ENCODE measurements around the gene INSM1.

Gene INSM1

GRCh38 chr20:20395903-20396568, 28.1 kb downstream of the INSM1 start:
- DNase-seq, result no peak

- no peak for DNase-seq
Measured at GRCh38 chr20:20396794-20397193, 28.9 kb downstream of the INSM1 start.

- DNase-seq, result no peak
Measured at GRCh38 chr20:20398123-20398522, 30.2 kb downstream of the INSM1 start.

- no peak for DNase-seq
Measured at GRCh38 chr20:20399531-20400500, 31.9 kb downstream of the INSM1 start.

GRCh38 chr20:20401991-20402390, 34.1 kb downstream of the INSM1 start:
- no peak for DNase-seq

GRCh38 chr20:20404633-20405032, 36.7 kb downstream of the INSM1 start:
- no peak for DNase-seq

- DNase-seq, result no peak
Measured at GRCh38 chr20:20405623-20406022, 37.7 kb downstream of the INSM1 start.

- no peak for DNase-seq
Measured at GRCh38 chr20:20406306-20406705, 38.4 kb downstream of the INSM1 start.

DNA sequence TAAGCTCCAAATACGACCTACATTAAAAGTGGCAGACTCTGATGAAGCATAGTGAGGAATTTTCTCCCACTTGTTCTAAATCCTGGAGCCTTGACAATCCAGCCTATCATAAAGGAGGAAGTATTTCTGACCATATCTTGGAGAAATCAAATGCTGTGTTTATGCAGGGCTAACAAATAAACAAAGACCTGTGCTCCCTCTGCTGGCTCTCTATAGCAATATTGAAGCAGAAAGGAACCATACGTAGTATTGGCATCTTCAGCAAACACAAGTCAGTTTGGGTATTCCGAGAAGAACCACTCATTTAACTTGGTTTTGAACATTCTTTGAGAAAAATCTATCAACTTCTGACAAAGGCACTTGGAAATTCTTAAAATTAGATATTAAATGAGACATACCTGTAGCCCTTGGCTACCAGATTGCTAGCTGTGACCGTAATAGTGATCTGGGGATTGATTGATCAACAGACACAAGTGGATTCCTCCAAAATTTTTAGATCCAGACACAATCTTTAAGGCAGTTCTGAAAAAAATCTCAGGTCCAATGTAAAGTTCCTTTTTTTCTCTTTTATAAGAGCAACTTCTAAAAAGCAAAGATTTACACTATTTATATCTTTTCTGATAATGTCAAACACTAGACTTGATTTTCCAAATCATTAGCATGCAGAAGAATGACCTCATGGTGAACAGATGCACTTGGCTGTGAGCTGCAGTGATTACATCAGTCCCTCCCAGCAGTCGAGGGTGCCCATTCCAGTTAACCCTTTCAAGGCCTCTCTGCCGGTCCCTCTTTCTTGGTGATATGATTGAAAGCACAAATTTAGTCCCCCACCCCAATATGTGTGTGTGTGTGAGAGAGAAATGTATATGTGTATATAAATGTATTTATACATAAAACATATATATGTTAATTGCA, 40.2 kb downstream of the INSM1 start:
- no peak for DNase-seq

DNA sequence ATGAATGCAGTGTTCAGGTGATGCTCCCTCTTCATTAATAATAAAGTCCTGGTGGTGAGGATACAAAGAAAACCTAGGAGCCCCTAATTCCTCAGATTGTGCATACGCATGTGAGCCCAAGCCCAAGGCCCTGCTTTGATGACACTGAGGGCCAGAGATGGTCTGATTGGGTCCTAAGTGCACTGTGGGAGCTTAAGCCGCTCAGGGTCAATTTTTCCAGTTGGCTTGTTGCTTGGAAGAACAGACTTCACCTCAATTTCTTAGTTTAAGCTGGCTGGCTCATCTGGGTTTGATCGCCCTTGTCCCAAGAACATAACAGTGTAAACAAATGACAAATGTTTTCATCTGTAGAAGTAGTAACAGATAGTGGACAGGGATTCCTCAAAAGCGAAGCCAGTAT, 41.4 kb downstream of the INSM1 start:
- no peak for DNase-seq

- DNase-seq, result no peak
Measured at GRCh38 chr20:20410678-20411077, 42.8 kb downstream of the INSM1 start.

GRCh38 chr20:20411402-20411801, 43.5 kb downstream of the INSM1 start:
- no peak for DNase-seq

- DNase-seq, result no peak
Measured at GRCh38 chr20:20411836-20412235, 43.9 kb downstream of the INSM1 start.

GRCh38 chr20:20412750-20413149, 44.8 kb downstream of the INSM1 start:
- no peak for DNase-seq

DNA sequence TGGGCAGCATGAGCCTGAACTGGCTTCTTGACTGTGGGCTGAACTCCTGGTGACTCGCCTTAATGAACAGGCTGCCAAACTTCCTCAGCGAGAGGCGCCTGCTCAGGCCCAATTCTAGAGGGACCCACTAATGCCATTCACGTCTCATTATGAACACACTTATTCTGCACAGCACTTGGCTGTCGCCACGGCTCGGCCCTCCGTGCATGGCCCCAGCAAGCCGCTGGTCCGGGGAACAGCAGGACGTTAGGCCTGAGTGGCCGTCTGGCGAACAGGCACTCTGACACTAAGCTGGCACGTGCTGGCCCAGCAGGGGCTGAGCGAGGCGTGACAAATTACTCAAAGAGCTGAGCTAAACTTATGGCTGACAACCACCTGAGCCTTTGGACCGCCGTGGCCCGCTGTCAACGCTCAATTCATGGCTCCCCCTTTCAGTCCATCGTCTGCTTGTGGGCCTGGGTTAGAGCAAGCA, 45.9 kb downstream of the INSM1 start:
- DNase-seq, result no peak

DNA sequence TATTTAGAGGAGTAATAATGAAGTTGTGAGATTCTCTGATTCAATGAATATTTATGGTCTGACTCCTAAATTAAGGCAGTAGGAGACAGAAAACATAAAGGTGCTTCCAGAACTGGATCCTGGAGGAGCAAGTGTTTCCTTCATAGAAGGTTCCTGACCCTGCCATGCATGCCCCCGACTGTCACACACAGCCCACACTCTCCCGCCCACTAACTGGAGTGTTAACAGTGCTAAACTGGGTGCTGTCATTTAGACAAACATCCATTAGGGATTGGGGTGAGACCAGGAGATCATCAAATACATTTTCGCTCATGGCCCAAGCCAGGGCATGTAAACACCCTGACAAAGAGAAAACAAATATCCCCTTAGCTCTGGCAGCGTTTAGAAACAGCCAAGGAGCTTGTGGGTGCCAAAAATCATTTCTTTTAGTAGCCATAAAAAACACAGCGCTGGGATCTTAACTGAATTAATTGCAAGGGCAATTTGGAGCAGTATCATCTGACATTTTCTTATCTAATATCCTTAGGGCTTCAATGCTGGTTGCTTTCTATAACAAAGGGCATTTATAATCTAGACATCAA, 46.8 kb downstream of the INSM1 start:
- DNase-seq, result no peak

GRCh38 chr20:20415321-20415720, 47.4 kb downstream of the INSM1 start:
- no peak for DNase-seq

DNA sequence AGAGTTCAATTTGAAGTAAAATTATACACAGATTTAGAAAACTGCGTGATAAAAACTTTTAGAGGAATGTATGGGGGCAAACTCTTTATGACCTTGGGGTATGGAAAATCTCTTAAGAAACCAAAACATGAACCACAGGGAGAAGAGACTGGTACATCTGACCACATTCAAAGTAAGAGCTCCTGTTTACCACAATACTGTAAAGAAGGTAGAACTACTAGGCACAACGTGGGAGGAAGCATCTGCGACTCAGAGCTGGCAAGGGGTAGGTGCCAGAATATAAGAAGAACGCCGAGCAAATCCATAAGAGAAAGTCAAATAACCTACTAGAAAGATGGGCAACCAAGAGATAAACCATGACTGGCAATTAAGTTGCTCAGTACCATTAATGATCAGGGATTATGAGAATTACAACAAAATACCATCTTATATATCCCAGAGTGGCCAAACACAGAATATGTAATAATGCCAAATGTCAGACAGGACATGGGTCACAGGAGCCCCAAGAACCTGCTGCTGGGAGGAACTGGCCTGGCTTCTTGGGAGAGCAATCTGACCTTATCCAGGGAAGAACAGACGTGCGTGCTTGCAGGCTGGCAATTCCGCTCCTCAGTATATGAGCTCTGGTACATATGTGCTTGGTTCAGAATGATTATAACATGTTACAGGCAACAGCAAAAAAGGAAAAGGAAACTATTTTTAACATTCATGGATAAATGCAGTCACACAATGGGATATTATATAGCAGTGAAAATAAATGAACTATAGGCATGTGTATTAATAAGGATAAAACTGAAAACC, 50.2 kb downstream of the INSM1 start:
- no peak for DNase-seq
